ENCODE data around the gene PRRG3. TPM values are rescaled to one million over a fixed set of nuclear protein-coding genes. Genes with fewer than 3 reads are reported as not detected.

Gene PRRG3
- total and polyA plus RNA-seq, 9 of the 15 experiments (the other 6 are each of a cell fraction or from before 2014, with no cell fraction given) = not detected

DNA sequence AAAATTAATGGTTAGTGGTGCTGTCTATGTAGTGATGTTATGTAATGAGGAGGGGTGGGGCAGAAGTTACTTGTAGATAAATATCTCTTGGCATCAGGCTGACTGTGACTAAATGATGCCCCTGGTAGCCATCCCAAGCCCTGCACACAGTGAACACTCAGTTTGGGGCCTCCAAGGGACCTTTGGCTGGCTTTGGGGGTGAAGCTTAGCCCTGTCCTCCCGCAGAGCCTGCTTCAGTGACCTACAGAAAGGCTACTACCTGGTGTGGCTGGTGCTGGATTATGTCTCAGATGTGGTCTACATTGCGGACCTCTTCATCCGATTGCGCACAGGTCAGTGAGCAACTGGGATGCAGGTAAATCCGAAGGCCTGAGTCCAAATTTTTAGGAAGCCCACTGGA is 47.1 kb downstream of the PRRG3 start (continued):
- TF ChIP-seq MYC (IDR thresholded peaks at IDR 0.05; ENCODE audit: low read depth, low read length) = no peak
- no peak for TF ChIP-seq MYC (CRISPR knock-in tag; IDR thresholded peaks at IDR 0.05; ENCODE audit: borderline replicate concordance, low read depth)
- no peak for TF ChIP-seq NEUROD1 (IDR thresholded peaks at IDR 0.05; ENCODE audit: borderline replicate concordance, low read depth, low read length, partially characterized antibody)

- peaks cover 2 to 27% of the 10 kb centered on the region in 2 experiments; a peak in 4 of 5 replicates for H3K27me3 ChIP-seq (ENCODE audit: control insufficient read depth in 2 of 2, insufficient read depth in 2 of 2, low read length in 2 of 2)
- no peak overlapping the region for H3K27ac ChIP-seq (ENCODE audit: extremely low read depth, low read depth, low read length)
- in situ Hi-C loops (cut with MboI) (no loop called here), intact Hi-C loops (cut with micrococcal nuclease) (loop anchor here (10.0 kb wide), 1 partner anchor 1171 kb away; no protein-coding TSS in a partner anchor)
- no peaks in the 10 kb centered on the region for H4K20me1 ChIP-seq (replicated peaks; ENCODE audit: control insufficient read depth, insufficient read depth, low read length)
- BruUV-seq (replicated peaks) = no TSS peak
- no peak overlapping the region for H3K4me3 ChIP-seq
- POLR2A ChIA-PET = interaction anchor here (0.6 to 0.9 kb wide), 3 partner anchors 8 to 218 kb away, joined by 3 to 4 read pairs (median 3); no protein-coding TSS in a partner anchor
- no peaks in the 10 kb centered on the region for H3K36me3 ChIP-seq (ENCODE audit: control insufficient read depth, insufficient read depth, low read length)
- WGBS (ENCODE audit: insufficient coverage, low coverage, missing lambda C conversion rate) = 4% methylated on average over 21 of the region's 21 CpGs
- H3K4me2 ChIP-seq (ENCODE audit: insufficient read depth, low read length) = no peak overlapping the region
- H3K4me1 ChIP-seq (replicated peaks in 1 of 2; ENCODE audit: control insufficient read depth in 2 of 2, insufficient read depth in 2 of 2, low read length in 2 of 2) = no peaks in the 10 kb centered on the region
- H3K9ac ChIP-seq (ENCODE audit: insufficient read depth in 1 of 2, low read depth in 2 of 2, low read length in 2 of 2) = no peak overlapping the region
- no peaks in the 10 kb centered on the region for H3K9me1 ChIP-seq (ENCODE audit: control insufficient read depth, insufficient read depth, low read length)
- FAIRE-seq = no peak
- CTCF ChIA-PET (ENCODE audit: low intra/inter-chr PET ratio) = no interaction called here
- DNase-seq (ENCODE audit: extremely low read depth in 1 of 4, low spot score in 3 of 4) = no peak
- H2AFZ ChIP-seq (ENCODE audit: low read depth, low read length) = no peak overlapping the region
- no peak for ATAC-seq
- H3K9me3 ChIP-seq (replicated peaks; ENCODE audit: control insufficient read depth, insufficient read depth, low read depth, low read length) = no peaks in the 10 kb centered on the region
- TF ChIP-seq ZNF212 (CRISPR knock-in tag; IDR thresholded peaks at IDR 0.05) (no peak), CBFB (CRISPR knock-in tag; IDR thresholded peaks at IDR 0.05) (no peak), RBM25 (IDR thresholded peaks at IDR 0.05; ENCODE audit: low read depth, low read length, severe bottlenecking) (no peak), ZNF134 (CRISPR knock-in tag; conservative IDR thresholded peaks at IDR 0.05) (no peak), ZNF316 (IDR thresholded peaks at IDR 0.05) (no peak), ATF7 (IDR thresholded peaks at IDR 0.05) (no peak), NFIC (IDR thresholded peaks at IDR 0.05) (no peak), PML (IDR thresholded peaks at IDR 0.05; ENCODE audit: low read length) (no peak)
- TF ChIP-seq, protein P1, sequence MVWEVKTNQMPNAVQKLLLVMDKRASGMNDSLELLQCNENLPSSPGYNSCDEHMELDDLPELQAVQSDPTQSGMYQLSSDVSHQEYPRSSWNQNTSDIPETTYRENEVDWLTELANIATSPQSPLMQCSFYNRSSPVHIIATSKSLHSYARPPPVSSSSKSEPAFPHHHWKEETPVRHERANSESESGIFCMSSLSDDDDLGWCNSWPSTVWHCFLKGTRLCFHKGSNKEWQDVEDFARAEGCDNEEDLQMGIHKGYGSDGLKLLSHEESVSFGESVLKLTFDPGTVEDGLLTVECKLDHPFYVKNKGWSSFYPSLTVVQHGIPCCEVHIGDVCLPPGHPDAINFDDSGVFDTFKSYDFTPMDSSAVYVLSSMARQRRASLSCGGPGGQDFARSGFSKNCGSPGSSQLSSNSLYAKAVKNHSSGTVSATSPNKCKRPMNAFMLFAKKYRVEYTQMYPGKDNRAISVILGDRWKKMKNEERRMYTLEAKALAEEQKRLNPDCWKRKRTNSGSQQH (CRISPR knock-in tag; IDR thresholded peaks at IDR 0.05) = no peak
- TF ChIP-seq, protein P2, sequence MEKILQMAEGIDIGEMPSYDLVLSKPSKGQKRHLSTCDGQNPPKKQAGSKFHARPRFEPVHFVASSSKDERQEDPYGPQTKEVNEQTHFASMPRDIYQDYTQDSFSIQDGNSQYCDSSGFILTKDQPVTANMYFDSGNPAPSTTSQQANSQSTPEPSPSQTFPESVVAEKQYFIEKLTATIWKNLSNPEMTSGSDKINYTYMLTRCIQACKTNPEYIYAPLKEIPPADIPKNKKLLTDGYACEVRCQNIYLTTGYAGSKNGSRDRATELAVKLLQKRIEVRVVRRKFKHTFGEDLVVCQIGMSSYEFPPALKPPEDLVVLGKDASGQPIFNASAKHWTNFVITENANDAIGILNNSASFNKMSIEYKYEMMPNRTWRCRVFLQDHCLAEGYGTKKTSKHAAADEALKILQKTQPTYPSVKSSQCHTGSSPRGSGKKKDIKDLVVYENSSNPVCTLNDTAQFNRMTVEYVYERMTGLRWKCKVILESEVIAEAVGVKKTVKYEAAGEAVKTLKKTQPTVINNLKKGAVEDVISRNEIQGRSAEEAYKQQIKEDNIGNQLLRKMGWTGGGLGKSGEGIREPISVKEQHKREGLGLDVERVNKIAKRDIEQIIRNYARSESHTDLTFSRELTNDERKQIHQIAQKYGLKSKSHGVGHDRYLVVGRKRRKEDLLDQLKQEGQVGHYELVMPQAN (IDR thresholded peaks at IDR 0.05; ENCODE audit: borderline replicate concordance) = no peak
- H3K79me2 ChIP-seq (ENCODE audit: control insufficient read depth, insufficient read depth, low read length) = no peaks in the 10 kb centered on the region
Measured at GRCh38 chrX:151743651-151744470, 48.6 kb downstream of the PRRG3 start.

All from K562 (cell line).